Left renal pelvis (tissue), 4 donors: ENCODE measurements around the gene NCOR1. TPM values are rescaled to one million over a fixed set of nuclear protein-coding genes. Genes with fewer than 3 reads are reported as not detected.
"Not testable (repeated sequence)": the region's sequence is repeated elsewhere in the genome, so short reads cannot be mapped to it uniquely, and the experiment has no call there.

Experiments
- DNase-seq, 4 donors: peaks; one replicate each; pipeline ENCODE4 v3.0.0-alpha.2; 2013; ENCODE audit warnings: low read depth in 4 of 4, low spot score in 3 of 4
- polyA plus RNA-seq, 4 donors: library from polyadenylated mRNA; unstranded; fragments of 120-200 nt; gene quantifications; one replicate each; pipeline ENCODE4 v1.2.1, GENCODE V29; 2013; ENCODE audit not compliant: insufficient read length in 4 of 4

Gene NCOR1
- 100 to 1,000 TPM in 3 of 4 donors, 10 to 100 TPM in 1; 66.5 to 109 (median 108) TPM for polyA plus RNA-seq

DNA sequence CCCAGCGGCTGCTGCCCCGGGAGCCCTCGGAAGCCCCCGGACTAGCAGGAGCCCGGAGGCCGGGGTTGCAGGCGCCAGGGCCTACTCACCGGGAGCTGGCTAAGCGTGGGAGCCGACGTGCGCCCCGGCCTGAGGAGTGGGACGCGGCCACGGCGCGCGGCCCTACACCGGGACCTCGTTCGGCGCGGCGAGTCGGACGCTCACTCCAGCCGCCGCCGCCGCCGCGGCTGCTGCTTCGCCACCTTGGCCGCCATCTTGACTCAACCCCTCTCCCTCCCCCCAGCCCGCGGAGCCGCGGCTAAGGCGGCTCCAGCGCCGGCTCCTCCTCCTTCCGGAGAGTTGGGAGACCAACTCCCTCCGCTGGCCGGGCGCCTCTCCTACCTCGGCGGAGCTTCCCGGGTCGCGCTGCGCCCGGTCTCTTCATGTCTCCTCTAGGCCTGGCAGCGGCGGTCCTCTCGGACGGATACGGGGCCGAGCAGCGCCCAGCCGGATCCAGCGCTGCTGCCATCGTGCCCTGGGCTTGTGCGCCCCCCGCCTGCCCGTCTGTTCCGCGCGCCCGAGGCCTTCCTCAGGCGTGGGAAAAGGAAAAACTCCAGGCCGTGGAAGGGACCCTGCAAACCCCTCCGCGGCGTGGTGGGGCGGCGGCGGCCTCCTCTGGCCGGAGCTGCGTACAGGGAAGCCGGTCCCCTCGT lies at the start of gene NCOR1:
TSS of gene NCOR1 (minus strand) at position 262 of the 692 bp plus-strand sequence. CDS start 20,965 bp downstream, outside the sequence.
- peak; percentile 82 to 90 (median 88) for DNase-seq

DNA sequence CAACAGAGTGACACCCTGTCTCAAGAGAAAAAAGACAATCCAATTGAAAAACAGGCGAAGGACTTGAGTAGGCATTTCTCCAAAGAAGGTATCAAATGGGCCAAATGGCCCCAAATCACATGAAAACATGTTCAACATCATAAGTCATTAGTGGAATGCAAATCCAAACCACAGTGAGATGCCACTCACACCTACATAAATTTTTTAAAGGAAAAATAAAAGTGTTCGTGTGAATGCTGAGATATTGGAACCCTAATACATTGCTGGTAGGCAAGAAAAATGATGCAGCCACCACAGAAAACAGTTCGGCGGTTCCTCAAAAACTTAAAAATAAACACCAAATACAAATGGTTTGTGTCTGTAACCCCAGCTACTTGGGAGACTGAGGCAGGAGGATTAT lies 46.9 kb upstream of the NCOR1 start:
- DNase-seq = no peak

DNA sequence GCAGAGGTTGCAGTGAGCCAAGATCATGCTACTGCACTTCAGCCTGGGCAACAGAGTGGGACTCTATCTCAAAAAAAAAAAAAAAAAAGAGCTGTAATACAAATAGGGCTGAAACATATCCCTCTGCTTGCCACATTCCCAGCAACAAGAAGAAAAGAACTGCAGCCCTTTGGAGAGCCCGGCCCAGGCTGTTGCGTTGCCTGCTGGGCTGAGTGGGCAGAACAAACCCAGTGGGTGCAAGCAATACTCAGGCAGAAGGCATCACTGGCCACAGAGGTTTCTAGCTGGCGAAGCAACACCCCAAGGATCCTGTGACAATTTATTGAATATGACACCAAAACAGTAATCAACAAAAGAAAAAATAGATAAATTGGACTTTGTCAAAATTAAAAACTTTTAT lies 45.7 kb upstream of the NCOR1 start:
- DNase-seq = no peak

DNA sequence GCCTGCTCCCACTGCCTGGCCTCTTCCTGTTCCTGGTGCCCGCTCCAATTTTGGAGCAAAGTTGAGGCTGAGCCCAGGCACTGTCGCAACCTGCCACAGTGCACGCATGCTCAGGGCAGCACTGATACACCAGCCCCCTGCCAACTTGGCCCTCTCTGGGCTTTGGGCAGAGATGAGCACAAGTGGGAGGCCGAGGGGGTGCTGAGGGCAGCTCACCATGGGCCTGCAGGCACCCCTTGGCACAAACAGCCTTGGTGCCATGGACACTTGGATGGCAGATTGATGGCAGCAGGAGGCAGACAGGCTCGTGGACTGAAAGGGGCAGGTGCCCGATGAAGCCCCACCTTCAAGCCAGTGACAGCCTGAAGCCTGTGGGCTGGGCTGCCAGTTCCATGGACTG lies 44.6 kb upstream of the NCOR1 start:
- no peak for DNase-seq

DNA sequence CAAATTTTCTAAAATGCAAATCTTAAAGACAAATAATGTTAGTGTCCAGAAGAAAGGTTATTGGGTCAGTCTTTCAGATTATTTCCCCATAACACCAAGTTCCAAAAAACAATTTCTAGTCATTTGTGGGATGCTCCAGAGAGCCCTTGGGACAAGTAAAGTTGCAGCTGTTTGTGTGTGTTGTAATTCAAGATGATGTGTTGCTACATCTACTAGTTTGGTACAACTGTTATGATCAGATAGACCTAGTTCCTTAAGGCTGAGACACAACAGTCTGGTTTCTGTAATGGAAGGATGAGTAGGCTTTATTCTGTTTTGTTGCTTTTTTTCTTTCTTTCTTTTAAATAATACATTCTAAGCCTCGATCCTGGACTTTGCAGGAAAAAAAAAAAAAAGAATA lies 43.6 kb upstream of the NCOR1 start:
- no peak for DNase-seq

DNA sequence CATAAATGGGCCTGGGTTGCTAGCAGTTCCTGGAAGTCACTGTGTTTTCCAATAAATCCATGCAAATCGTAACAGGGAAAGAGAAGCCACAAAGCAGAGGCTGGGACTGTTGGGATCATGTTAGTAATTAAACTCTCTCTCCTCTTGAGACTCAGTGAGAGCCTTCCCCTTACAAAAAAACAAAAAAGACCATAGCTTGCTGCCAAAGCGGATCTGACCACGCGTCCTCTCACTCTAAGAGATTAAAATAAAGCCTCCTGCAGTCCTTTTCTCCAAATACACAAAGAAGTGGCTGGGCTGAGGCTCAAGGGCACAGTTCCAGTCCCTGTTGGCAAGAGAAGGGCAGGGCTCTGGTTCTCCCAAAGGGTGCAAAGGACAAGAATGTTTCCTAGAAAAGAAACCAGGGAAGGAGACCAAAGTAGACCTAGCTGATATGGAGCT lies 40.2 kb upstream of the NCOR1 start:
- no peak for DNase-seq

DNA sequence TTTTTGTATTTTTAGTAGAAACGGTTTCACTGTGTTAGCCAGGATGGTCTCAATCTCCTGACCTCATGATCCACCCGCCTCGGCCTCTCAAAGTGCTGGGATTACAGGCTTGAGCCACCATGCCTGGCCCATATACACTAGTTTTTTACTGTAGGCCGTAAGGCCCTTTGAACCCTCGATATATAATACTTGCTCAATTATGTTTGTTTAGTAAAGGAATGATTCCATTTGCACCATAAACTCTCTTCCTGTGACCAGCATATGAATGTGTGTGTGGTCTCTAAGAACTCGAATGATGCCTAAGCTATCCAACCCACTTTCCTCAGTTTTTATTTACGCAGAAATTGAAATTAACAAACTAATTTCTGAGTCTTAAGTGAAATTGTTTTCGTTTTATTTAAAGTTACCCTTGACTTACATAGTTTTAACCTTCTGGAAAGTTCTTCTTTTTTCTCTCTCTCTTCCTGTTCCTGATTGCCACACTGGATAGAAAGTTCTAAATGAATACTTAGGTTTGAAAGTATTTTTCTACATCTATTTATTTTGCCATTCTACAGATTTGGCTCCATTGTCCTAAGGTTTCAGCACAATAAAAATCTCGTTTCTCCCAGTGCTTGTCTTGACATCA lies 39.6 kb upstream of the NCOR1 start:
- no peak for DNase-seq

DNA sequence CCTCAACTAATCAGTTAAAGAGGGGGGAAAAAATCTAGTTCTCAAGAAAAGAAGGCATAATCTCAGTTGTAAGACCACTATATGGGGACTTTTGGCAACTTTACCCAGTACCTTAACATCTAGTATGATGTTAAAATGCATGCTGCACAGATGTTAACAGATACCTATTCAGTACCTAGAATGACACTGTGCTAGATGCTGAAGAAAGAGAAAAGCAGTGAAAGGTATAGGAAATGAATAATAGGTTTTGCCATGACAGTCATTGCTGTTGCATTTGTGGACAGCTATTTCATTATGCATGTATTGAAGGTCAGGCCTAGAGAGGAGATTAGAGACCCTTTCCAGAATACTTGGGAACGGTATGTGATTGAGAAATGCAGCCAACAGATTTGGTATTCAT lies 36.2 kb upstream of the NCOR1 start:
- no peak for DNase-seq

DNA sequence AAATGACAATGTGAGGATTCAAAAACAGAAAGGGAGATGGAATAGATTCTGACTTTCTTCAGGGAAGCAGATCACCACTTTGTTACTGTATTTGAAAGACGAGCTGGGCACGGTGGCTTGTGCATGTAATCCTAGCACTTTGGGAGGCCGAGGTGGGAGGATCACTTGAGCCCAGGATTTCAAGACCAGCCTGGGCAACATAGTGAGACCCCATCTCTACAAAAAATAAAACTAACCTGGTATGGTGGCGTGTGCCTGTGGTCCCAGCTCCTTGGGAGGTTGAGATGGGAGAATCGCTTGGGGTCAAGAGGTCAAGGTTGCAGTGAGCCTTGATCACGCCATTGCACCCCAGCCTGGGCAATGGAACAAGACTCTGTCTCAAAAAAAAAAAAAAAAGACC lies 35.7 kb upstream of the NCOR1 start:
- no peak for DNase-seq

DNA sequence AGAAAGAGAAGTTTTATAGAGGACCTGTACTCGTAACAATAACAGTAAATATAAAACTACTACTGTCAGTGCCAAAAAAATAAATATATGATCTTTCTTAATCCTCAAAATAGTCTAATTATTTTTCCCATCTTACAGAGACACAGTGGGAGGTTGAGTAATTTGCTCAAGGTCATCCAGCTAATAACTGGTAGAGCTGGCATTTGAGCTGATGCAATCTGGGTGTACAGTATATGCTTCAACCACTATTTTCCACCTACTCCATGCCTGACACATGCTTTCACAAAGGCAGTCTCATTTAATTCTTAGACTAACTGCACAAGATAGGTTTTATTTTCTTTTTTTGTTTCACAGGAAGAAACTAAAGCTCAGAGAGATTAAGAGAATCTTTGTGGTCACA lies 35.3 kb upstream of the NCOR1 start:
- DNase-seq = no peak

DNA sequence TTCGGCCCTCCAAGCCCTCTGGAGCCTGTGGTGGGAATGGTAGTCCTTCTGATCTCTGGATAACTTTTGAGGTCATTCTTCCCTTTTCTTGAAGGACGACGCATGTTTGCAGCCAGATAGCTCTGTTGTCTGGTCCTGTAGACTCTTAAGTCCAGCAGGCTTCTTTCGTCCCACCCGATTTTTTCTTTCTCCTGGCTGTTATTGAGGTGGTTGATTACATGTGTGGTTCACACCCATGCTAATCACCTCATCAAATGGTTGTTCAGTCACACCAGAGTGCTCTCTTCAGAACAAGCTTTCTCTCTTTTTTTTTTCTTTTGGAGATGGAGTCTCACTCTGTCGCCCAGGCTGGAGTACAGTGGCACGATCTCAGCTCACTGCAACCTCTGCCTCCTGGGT lies 32.3 kb upstream of the NCOR1 start:
- no peak for DNase-seq

DNA sequence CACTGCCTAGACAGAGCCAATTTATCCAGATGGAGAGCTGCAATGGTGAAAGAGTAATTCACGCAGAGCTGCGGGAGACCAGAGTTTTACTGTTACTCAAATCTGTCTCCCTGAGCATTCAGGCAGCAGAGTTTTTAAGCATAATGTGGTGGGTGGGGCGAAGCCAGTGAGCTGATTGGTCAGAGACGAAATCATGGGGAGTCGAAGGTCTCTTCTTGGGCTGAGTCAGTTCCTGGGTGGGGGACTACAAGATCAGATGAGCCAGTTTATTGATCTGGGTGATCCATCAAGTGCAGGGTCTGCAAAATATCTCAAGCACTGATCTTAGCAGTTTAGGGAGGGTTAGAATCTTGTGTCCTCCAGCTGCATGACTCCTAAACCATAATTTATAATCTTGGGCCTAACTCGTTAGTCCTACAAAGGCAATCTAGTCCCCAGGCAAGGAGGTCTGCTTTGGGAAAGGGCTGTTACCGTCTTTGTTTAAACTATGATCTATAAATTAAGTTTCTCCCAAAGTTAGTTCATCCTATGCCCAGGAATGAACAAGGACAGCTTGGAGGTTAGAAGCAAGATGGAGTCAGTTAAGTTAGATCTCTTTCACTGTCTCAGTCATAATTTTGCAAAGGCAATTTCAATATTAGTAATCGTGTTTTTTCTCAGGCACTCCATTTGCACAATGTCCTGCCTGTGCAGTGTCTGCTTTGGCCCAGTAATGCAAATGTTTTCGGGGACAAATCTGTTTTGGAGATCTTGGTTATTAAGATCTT lies 28.6 kb upstream of the NCOR1 start:
- DNase-seq = no peak

DNA sequence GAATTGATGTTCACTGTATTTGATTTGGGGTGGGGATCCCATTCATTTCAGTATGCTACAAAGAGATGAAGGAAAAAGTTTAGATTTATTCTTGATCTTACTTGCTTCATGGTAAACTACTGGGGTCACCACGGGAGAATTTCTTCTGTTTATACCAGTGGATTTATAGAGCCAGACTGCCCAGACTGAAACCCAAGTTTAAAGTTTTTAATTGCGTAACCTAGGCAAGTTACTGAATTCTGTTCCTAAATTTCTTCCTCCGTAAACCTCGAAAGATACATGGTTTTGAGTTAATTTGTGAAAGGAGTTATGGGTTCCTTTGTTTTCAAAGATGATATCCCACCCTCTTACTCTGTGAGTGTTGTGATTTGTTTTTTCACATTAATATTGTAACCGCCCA lies 28.1 kb upstream of the NCOR1 start:
- DNase-seq = no peak

DNA sequence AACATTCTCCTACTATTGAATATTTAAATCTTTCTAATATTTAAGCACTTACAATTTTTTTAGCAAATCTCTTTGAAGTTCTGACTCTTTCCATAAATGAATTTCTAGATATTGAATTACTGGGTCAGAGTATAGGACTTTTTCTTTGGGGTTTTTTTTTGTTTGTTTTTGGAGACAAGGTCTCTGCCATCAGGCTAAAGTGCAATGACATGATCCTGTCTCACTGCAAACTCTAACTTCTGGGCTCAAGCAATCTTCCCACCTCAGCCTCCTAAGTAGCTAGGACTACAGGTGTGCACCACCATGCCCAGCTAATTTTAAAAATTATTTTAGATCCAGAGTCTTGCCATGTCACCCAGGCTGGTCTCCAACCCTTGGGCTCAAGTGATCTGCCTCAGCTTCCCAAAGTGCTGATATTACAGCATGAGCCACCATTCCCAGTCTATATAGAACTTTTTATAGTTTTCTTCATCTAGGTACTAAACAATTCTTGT lies 26.6 kb upstream of the NCOR1 start:
- DNase-seq = no peak

DNA sequence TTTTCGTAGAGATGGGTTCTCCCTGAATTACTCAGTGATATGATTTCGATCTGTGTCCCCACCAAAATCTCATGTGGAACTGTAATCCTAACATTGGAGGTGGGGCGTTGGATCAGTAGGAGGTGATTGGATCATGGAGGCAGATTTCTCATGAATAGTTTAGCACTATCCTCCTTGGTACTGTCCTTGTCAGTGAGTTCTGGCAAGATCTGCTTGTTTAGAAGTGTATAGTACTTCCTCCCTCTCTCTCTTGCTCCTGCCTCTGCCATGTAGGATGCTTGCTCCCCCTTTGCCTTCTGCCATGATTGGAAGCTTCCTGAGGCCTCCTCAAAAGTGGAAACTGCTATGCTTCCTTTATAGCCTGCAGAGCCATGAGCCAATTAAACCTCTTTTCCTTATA lies 24.6 kb upstream of the NCOR1 start:
- DNase-seq = no peak

DNA sequence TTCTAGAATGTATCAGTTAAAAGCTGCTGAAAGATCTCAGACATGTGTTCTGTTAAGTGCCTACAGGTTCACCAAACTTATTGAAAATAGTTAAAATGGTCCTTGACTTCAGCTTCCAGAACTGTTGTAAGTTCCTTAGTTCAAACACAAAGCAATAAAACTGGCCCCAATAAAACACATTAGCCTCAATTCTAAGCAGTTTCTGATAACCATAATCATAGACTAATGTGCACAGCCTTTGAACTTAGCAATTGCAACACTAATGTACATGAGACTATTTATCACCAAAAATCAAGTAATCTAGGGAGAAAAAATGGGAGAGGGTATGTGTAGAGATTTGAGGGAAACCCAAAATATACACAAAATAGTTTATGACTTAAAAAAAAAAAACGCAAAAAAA lies 17.1 kb upstream of the NCOR1 start:
- no peak for DNase-seq

DNA sequence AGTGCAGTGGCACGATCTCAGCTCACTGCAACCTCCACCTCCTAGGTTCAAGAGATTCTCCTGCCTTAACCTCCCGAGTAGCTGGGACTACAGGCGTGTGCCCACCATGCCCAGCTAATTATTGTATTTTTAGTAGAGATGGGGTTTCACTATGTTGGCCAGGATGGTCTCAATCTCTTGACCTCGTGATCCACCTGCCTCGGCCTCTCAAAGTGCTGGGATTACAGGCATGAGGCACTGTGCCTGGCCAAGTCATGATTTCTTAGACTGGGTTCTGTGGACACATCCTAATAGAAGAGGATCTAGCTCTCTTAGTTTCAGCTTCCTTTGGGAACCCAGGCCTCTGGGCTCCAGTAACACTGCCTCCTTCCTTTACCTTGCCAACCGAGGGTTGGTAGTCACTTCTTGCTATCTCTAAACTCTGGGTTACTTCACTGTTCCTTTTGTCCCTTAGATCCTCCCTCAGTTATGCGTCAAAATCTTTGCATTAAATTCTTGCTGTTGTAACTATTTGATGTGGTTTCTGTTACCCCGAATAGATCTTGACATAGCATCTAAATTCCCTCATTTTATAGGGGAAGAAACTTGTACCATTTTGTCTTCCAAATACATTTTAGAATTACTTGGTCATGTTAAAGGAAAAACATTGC lies 14.7 kb upstream of the NCOR1 start:
- DNase-seq = not testable (repeated sequence)

DNA sequence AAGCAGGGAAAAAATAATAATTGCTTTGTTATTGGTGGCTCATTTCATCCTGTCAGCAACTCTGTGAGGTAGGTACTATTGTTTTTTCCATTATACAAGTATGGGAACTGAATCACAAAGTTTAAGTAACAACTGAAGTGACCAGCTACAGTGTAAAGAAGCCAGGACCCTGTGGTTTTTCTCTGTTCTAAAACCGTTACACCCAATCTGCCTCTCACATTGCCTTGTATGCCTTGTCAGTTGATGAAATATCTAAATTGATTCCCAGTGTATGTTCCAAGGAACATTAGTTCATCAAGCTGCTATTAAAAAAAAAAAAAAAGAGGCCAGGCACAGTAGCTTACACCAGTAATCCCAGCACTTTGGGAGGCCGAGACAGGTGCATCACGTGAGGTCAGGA lies 7.1 kb upstream of the NCOR1 start:
- no peak for DNase-seq

DNA sequence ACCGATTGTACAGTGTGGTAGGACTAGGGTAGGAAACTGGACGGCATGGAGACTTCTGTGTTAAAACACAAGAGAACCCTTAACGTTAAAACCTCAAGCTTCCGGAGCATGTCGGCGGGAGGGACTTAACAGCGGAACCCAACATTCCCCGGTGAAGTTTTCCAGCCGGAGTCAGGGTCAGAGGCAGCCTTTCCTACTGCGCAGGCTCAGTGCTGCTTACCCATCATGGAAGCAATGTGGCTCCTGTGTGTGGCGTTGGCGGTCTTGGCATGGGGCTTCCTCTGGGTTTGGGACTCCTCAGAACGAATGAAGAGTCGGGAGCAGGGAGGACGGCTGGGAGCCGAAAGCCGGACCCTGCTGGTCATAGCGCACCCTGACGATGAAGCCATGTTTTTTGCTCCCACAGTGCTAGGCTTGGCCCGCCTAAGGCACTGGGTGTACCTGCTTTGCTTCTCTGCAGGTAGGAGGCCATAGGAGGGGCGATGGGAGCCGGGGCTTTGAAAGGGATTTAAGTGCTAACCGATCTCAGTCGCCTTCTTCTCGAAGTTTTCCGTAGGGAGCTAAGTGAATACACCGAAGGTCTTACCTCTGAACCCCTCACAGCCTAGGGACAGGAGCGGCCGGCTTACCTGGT lies 1.8 kb upstream of the NCOR1 start, which contains the start of gene PIGL:
TSS of gene PIGL (plus strand) at position 209 of the 634 bp plus-strand sequence. CDS start at position 226, 17 bp downstream.
- peak; percentile 83 to 91 (median 86) for DNase-seq

DNA sequence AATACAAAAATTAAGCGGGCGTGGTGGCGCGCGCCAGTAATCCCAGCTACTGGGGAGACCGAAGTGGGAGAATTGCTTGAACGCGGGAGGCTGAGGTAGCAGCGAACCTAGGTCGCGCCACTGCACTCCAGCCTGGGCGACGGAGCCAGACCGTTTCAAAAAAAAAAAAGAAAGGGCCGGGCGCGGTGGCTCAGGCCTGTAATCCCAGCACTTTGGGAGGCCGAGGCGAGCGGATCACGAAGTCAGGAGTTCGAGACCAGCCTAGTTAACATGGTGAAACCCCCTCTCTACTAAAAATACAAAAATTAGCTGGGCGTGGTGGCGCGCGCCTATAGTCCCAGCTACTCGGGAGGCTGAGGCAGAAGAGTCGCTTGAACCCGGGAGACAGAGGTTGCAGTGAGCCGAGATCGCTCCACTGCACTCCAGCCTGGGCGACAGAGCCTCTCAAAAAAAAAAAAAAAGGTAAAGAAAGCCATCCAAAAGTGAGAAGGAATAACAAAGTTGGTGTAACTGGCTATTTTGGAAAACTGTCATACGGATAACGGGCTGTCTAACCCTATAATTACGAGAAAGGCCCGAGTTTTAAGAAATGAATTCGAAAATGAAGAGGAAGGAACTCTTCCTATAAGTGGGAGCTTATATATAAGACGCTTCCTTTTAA lies 1.1 kb upstream of the NCOR1 start:
- not testable (repeated sequence) for DNase-seq
